ENCODE measurements around the gene ARHGAP44.

The ARHGAP44 gene

DNA sequence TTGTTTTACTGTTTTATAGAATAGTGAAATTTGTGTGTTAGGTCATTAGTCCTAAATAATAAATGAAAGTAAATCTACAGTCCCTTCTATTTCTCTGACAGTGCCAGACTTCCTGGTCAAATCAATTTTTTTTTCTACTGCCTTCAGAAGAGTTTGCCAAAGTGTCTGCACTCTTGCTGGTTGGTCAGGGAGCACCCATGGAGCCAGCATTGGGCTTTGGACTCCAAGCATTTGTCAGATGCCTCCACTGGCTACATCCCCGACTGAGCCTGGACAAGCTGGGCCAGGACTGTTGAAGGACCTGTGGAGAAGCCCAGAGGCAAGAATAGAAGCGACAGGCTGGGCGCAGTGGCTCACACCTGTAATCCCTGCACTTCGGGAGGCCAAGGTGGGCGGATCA is 174.9 kb downstream of the ARHGAP44 start (continued):
- TF ChIP-seq ZNF426 (tag by site-specific recombination; IDR thresholded peaks at IDR 0.05): no peak
- no peak for TF ChIP-seq ZNF133 (tag by site-specific recombination; IDR thresholded peaks at IDR 0.05)
- no peak for TF ChIP-seq ZFHX2 (tag by site-specific recombination; conservative IDR thresholded peaks at IDR 0.05)
- no peak for TF ChIP-seq KLF16 (tag by site-specific recombination; IDR thresholded peaks at IDR 0.05)

DNA sequence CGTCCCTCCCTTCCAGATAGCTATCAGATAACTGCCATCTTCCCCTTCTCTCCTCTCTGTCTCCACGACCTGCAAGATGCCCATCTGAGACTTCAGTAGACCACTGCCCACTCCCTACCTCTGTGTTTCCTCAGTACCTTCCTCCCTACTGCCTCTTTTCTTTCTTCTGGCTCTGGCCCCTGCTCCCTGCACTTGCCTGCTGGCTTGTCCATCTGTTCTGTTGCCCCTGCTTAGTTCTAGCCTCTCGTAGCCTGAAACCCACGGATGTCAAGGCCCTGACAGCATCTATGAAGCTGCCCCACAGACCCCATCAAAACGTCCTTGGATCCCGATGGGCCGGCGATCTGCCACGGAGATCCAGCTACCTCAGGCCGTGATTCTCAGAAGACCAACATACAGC is 175.5 kb downstream of the ARHGAP44 start:
- TF ChIP-seq ZNF623 (tag by site-specific recombination; IDR thresholded peaks at IDR 0.05) (no peak), SP2 (tag by site-specific recombination; IDR thresholded peaks at IDR 0.05) (no peak), KLF8 (tag by site-specific recombination; IDR thresholded peaks at IDR 0.05) (no peak), ZNF830 (tag by site-specific recombination; IDR thresholded peaks at IDR 0.05; ENCODE audit: low read depth) (no peak), ZNF280C (tag by site-specific recombination; IDR thresholded peaks at IDR 0.05) (no peak), ZNF184 (tag by site-specific recombination; IDR thresholded peaks at IDR 0.05) (no peak), ZNF24 (tag by site-specific recombination; IDR thresholded peaks at IDR 0.05) (no peak), ZNF843 (tag by site-specific recombination; IDR thresholded peaks at IDR 0.05) (no peak), SCRT1 (tag by site-specific recombination; IDR thresholded peaks at IDR 0.05; ENCODE audit: borderline replicate concordance) (no peak), ZNF266 (tag by site-specific recombination; IDR thresholded peaks at IDR 0.05; ENCODE audit: low read depth) (no peak), ZIC2 (tag by site-specific recombination; IDR thresholded peaks at IDR 0.05) (no peak), ZNF518A (tag by site-specific recombination; conservative IDR thresholded peaks at IDR 0.05; ENCODE audit: low read depth) (no peak), ZNF530 (tag by site-specific recombination; IDR thresholded peaks at IDR 0.05; ENCODE audit: low read depth) (no peak), ZBTB20 (tag by site-specific recombination; IDR thresholded peaks at IDR 0.05) (no peak), BCL11A (tag by site-specific recombination; IDR thresholded peaks at IDR 0.05; ENCODE audit: low read depth) (no peak), ZNF600 (tag by site-specific recombination; IDR thresholded peaks at IDR 0.05) (no peak)
- TF ChIP-seq, protein P1, sequence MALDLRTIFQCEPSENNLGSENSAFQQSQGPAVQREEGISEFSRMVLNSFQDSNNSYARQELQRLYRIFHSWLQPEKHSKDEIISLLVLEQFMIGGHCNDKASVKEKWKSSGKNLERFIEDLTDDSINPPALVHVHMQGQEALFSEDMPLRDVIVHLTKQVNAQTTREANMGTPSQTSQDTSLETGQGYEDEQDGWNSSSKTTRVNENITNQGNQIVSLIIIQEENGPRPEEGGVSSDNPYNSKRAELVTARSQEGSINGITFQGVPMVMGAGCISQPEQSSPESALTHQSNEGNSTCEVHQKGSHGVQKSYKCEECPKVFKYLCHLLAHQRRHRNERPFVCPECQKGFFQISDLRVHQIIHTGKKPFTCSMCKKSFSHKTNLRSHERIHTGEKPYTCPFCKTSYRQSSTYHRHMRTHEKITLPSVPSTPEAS (tag by site-specific recombination; IDR thresholded peaks at IDR 0.05): no peak
- Histone ChIP-seq H3K27ac (ENCODE audit: extremely low read depth, low read depth, low read length) (no peak overlapping the region), H3K36me3 (ENCODE audit: control insufficient read depth in 2 of 2, insufficient read depth in 1 of 2, low read length in 2 of 2) (peaks cover 0 to 7% of the 10 kb centered on the region in 2 experiments; a peak in 2 of 3 replicates), H3K9me3 (ENCODE audit: control insufficient read depth, insufficient read depth, low read depth, low read length) (no peaks in the 10 kb centered on the region), H3K4me3 (ENCODE audit: low read depth, low read length) (no peak overlapping the region), H3K4me1 (ENCODE audit: control insufficient read depth, insufficient read depth, low read length) (no peaks in the 10 kb centered on the region)
- CTCF ChIA-PET: no interaction called here
- POLR2A ChIA-PET: no interaction called here

Data from HEK293 (cell line).